T-helper 2 cell treated with Interferon-gamma antibody and Interleukin-4, amounts not matched to agents 5 μg/mL and 100 μg/mL, for 36 hours (primary cell): ENCODE results near the gene COMTD1.
A peak's percentile ranks its signal among the peaks of the same experiment; 100 is the strongest.
"Not testable (repeated sequence)": the region's sequence is repeated elsewhere in the genome, so short reads cannot be mapped to it uniquely, and the experiment has no call there.

Experiments
- DNase-seq: peaks from one replicate; pipeline ENCODE4 v3.0.0; 2021; ENCODE audit warnings: low spot score
- H3K27ac Mint-ChIP-seq: one replicate; pipeline ENCODE4 v1.8.0; 2021; ENCODE audit warnings: mild to moderate bottlenecking, mixed read lengths
- H3K27me3 Mint-ChIP-seq: one replicate; pipeline ENCODE4 v1.8.0; 2021; ENCODE audit warnings: low read depth, mixed read lengths
- H3K36me3 Mint-ChIP-seq: one replicate; pipeline ENCODE4 v1.8.0; 2021; ENCODE audit warnings: low read depth, mixed read lengths
- H3K4me1 Mint-ChIP-seq: one replicate; pipeline ENCODE4 v1.8.0; 2021; ENCODE audit warnings: low read depth, mixed read lengths
- H3K4me3 Mint-ChIP-seq: one replicate; pipeline ENCODE4 v1.8.0; 2022; ENCODE audit warnings: mild to moderate bottlenecking, moderate library complexity, mixed read lengths
- H3K9me3 Mint-ChIP-seq: one replicate; pipeline ENCODE4 v1.8.0; 2021; ENCODE audit warnings: mixed read lengths

COMTD1 gene

DNA sequence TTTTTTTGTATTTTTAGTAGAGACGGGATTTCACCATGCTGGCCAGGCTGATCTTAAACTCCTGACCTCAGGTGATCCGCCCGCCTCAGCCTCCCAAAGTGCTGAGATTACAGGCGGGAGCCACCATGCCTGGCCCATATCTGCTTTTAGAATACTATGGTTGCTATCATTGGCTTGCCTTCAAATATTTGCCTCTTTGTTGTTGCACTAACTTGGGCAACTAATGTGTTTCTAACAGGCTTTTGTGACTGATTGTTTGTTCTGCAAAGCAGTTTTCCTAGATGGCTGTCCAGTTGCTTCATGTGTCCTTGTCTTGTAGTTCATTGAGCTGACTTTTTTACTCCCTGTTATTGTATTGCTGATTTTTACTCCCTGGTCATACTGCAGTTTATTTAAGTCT lies 15.5 kb downstream of the COMTD1 start:
- no peaks in the 10 kb centered on the region for H3K27me3 Mint-ChIP-seq
- H3K9me3 Mint-ChIP-seq, result no peaks in the 10 kb centered on the region
- DNase-seq, result no peak
- peaks cover 65% of the 10 kb centered on the region for H3K36me3 Mint-ChIP-seq
- no peak overlapping the region for H3K4me3 Mint-ChIP-seq
- peaks cover 24% of the 10 kb centered on the region for H3K4me1 Mint-ChIP-seq
- no peak overlapping the region for H3K27ac Mint-ChIP-seq

DNA sequence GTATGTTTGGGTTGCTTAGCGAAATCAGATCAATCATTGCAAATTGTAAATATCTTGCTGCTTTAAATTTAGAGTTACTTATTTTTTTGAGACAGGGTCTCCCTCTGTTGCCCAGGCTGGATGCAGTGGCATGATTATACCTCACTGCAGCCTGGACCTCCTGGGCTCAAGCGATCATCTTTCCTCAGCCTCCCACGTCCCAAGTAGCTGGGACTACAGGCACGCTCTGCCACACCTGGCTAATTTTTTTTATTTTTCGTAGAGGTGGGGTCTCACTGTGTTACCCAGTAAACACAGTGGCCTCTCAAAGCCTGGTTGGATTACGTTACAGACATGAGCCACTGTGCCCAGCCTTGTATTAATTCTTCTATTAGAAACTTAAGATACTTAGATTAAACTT lies 23.4 kb downstream of the COMTD1 start:
- peaks cover 36% of the 10 kb centered on the region for H3K4me1 Mint-ChIP-seq
- H3K4me3 Mint-ChIP-seq, result peak overlapping the region; percentile 97
- DNase-seq, result no peak
- H3K36me3 Mint-ChIP-seq, result peaks cover 44% of the 10 kb centered on the region
- no peaks in the 10 kb centered on the region for H3K9me3 Mint-ChIP-seq
- no peaks in the 10 kb centered on the region for H3K27me3 Mint-ChIP-seq
- peak overlapping the region; percentile 94 for H3K27ac Mint-ChIP-seq

DNA sequence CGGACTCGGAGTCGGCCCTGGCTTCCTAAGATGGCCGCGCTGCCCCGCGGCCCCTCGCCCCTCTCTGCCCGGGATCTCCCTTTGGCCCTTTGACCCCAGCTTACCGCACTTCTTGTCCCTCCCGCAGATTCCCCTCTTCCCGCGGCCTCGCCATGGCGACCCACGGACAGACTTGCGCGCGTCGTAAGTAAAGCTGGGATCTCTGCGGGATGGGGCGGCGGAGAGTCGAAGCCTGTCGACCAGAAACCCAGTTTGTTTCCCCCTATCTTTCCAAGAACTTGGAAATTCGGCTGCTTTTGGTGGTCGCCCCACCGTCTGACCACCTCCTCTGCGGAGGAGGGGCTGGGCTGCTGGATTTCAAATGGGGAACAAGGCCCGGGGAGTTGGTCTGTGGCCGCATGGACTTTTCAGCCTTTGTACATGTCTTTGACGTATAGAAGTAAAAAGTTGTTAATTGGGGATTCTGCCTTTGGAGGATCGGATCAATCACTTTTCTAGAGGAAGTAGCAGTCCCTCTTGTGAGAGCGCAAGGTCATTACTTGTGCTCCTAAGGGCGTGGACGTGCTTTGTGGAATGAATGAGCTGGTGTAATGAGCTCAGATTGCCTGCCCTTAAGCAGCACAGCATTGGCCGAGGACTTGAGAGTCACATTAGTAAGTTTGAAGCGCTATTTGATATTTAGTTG lies 24.6 kb downstream of the COMTD1 start:
- peaks cover 37% of the 10 kb centered on the region for H3K36me3 Mint-ChIP-seq
- H3K4me1 Mint-ChIP-seq, result peaks cover 34% of the 10 kb centered on the region
- peak; percentile 37 for DNase-seq
- peak overlapping the region; percentile 94 for H3K27ac Mint-ChIP-seq
- H3K9me3 Mint-ChIP-seq, result no peaks in the 10 kb centered on the region
- H3K4me3 Mint-ChIP-seq, result peak overlapping the region; percentile 97
- no peaks in the 10 kb centered on the region for H3K27me3 Mint-ChIP-seq

- Mint-ChIP-seq H3K9me3 (no peaks in the 10 kb centered on the region), H3K27me3 (no peaks in the 10 kb centered on the region), H3K4me1 (peaks cover 31% of the 10 kb centered on the region), H3K36me3 (peaks cover 33% of the 10 kb centered on the region), H3K27ac (peak within 1 kb of the TSS; percentile 100), H3K4me3 (peak within 1 kb of the TSS; percentile 97)
- peak; percentile 96 for DNase-seq
These were observed 25.3 kb downstream of the COMTD1 start, which contains the start of gene VDAC2 for GRCh38 chr10:75210282-75211006. Gene VDAC2, plus strand, starts transcription at chr10:75210796. Its CDS starts 363 bp downstream, at chr10:75211159.

- Mint-ChIP-seq H3K4me1 (peaks cover 31% of the 10 kb centered on the region), H3K36me3 (peaks cover 33% of the 10 kb centered on the region), H3K9me3 (no peaks in the 10 kb centered on the region), H3K27me3 (no peaks in the 10 kb centered on the region), H3K27ac (peak overlapping the region; percentile 100), H3K4me3 (peak overlapping the region; percentile 97)
- DNase-seq, result peak; percentile 68
These were observed 25.9 kb downstream of the COMTD1 start for GRCh38 chr10:75209921-75210281.

GRCh38 chr10:75209086-75209920 lies 26.5 kb downstream of the COMTD1 start:
- H3K4me1 Mint-ChIP-seq, result peaks cover 31% of the 10 kb centered on the region
- H3K4me3 Mint-ChIP-seq, result peak overlapping the region; percentile 97
- no peak for DNase-seq
- peaks cover 27% of the 10 kb centered on the region for H3K36me3 Mint-ChIP-seq
- H3K27ac Mint-ChIP-seq, result peak overlapping the region; percentile 100
- no peaks in the 10 kb centered on the region for H3K27me3 Mint-ChIP-seq
- H3K9me3 Mint-ChIP-seq, result no peaks in the 10 kb centered on the region

DNA sequence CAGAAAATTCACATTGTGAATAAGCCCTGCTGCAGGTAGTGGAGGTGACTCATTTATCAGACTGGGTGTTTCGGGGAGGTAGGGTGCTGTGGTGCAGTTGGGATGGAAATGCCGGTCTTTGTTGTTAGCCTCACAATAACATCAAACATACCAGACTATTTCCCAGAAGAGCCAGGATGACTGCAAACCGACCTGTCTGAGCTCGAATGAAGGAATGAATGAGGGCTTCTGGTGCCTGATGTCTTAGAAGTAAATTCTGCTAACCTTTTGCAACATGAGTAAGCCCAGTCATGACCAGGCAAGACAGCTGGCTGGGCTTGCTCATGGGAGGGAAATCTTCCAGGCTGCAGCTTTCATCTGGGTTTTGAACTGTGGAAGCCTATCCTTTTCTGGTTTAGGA lies 27.6 kb downstream of the COMTD1 start:
- Mint-ChIP-seq H3K36me3 (peaks cover 20% of the 10 kb centered on the region), H3K27me3 (no peaks in the 10 kb centered on the region), H3K27ac (peak overlapping the region; percentile 51), H3K9me3 (no peaks in the 10 kb centered on the region), H3K4me3 (peak overlapping the region; percentile 41), H3K4me1 (peaks cover 28% of the 10 kb centered on the region)
- DNase-seq, result no peak

- Mint-ChIP-seq H3K27me3 (no peaks in the 10 kb centered on the region), H3K27ac (no peak overlapping the region), H3K36me3 (peaks cover 16% of the 10 kb centered on the region), H3K4me1 (peaks cover 26% of the 10 kb centered on the region), H3K4me3 (no peak overlapping the region), H3K9me3 (no peaks in the 10 kb centered on the region)
- no peak for DNase-seq
These were observed 28.0 kb downstream of the COMTD1 start for GRCh38 chr10:75207857-75208144.

- no peak for DNase-seq
These were observed 28.5 kb downstream of the COMTD1 start for GRCh38 chr10:75207079-75207856.

GRCh38 chr10:75206638-75207037 lies 29.1 kb downstream of the COMTD1 start:
- H3K9me3 Mint-ChIP-seq, DNase-seq, H3K27ac Mint-ChIP-seq, H3K4me3 Mint-ChIP-seq, H3K36me3 Mint-ChIP-seq, H3K27me3 Mint-ChIP-seq: not testable (repeated sequence)
- H3K4me1 Mint-ChIP-seq, result peaks cover 16% of the 10 kb centered on the region

More at GRCh38 chr10:75207079-75207856, 28.5 kb downstream of the COMTD1 start:
- no peak overlapping the region for H3K27ac Mint-ChIP-seq
- peaks cover 21% of the 10 kb centered on the region for H3K4me1 Mint-ChIP-seq
- no peaks in the 10 kb centered on the region for H3K9me3 Mint-ChIP-seq
- H3K4me3 Mint-ChIP-seq, result no peak overlapping the region
- peaks cover 11% of the 10 kb centered on the region for H3K36me3 Mint-ChIP-seq
- H3K27me3 Mint-ChIP-seq, result no peaks in the 10 kb centered on the region

DNA sequence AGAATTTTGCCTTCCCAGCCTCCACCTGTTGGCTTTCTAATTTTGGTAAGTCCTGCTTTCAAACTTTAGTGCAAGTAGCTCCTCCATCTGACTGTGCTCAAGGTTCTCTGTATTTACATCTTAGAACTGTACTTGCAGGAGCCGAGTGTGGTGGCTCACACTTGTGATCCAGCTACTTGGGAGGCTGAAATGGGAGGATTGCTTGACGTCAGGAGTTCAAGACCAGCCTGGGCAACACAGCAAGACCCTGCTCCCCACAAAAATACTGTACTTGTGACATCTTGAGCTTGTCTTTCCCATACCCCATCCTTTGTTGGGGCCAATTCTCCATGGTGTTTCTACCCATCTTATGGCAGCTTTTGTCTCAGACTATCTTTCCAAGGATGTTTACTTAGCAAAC lies 29.8 kb downstream of the COMTD1 start:
- Mint-ChIP-seq H3K4me3 (no peak overlapping the region), H3K27me3 (no peaks in the 10 kb centered on the region), H3K9me3 (no peaks in the 10 kb centered on the region), H3K36me3 (no peaks in the 10 kb centered on the region), H3K4me1 (peaks cover 13% of the 10 kb centered on the region), H3K27ac (no peak overlapping the region)
- DNase-seq, result no peak

DNA sequence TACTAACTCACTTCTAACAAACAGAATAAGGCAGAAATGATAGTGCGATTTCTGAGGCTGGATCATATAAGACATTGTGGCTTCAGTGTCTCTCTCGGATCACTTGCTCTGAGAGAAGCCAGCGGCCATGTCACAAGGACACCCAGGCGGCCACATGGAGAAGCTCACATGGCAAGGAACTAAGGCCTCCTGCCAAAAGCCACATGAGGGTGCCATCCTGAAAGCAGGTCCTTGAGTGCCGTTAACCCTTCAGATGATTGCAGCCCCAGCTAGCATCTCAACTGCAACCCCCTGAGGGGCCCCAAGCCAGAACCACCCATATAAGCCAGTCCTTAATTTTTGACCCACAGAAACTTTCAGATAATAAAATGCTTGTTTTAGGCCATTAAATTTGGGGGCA lies 32.0 kb downstream of the COMTD1 start:
- Mint-ChIP-seq H3K27me3 (no peaks in the 10 kb centered on the region), H3K4me1 (peaks cover 6% of the 10 kb centered on the region), H3K36me3 (no peaks in the 10 kb centered on the region), H3K4me3 (no peak overlapping the region), H3K9me3 (no peaks in the 10 kb centered on the region), H3K27ac (no peak overlapping the region)
- no peak for DNase-seq

- H3K4me3 Mint-ChIP-seq, result not testable (repeated sequence)
These were observed 32.6 kb downstream of the COMTD1 start for GRCh38 chr10:75203046-75203620.

More at GRCh38 chr10:75203046-75203620, 32.6 kb downstream of the COMTD1 start:
- H3K4me1 Mint-ChIP-seq, H3K9me3 Mint-ChIP-seq, H3K27ac Mint-ChIP-seq, H3K27me3 Mint-ChIP-seq, DNase-seq, H3K36me3 Mint-ChIP-seq: not testable (repeated sequence)
